Nephron progenitor cell (in vitro differentiated cells): ENCODE data around the gene POGZ.
A peak's percentile ranks its signal among the peaks of the same experiment; 100 is the strongest.

ENCODE experiments used
- DNase-seq: peaks from one replicate; pipeline ENCODE4 v3.0.0; 2021
- H3K27ac Mint-ChIP-seq: 2 replicates; pipeline ENCODE4 v1.8.0; 2021; ENCODE audit warnings: mild to moderate bottlenecking, moderate library complexity, mixed read lengths
- H3K27me3 Mint-ChIP-seq: 2 replicates; pipeline ENCODE4 v1.8.0; 2021; ENCODE audit warnings: mild to moderate bottlenecking, low read depth, mixed read lengths; ENCODE audit not compliant: poor library complexity
- H3K36me3 Mint-ChIP-seq: 2 replicates; pipeline ENCODE4 v1.8.0; 2021; ENCODE audit warnings: low read depth, mixed read lengths
- H3K4me1 Mint-ChIP-seq: 2 replicates; pipeline ENCODE4 v1.8.0; 2021; ENCODE audit warnings: mixed read lengths
- H3K4me3 Mint-ChIP-seq: 2 replicates; pipeline ENCODE4 v1.8.0; 2021; ENCODE audit warnings: mild to moderate bottlenecking, moderate library complexity, mixed read lengths
- H3K9me3 Mint-ChIP-seq: 2 replicates; pipeline ENCODE4 v1.8.0; 2021; ENCODE audit warnings: mild to moderate bottlenecking, moderate library complexity, mixed read lengths
- CTCF ChIP-seq: fragments of 200-600 bp; sonication (generic); IDR thresholded peaks from 2 replicates; pipeline ENCODE4 v1.5.0; 2021; ENCODE audit warnings: antibody characterized with exemption

Gene POGZ

GRCh38 chr1:151502859-151503780, 43.8 kb upstream of the POGZ start:
- Mint-ChIP-seq H3K4me1 (peaks cover 11% of the 10 kb centered on the region), H3K27ac (peak overlapping the region; percentile 43), H3K9me3 (no peaks in the 10 kb centered on the region), H3K36me3 (no peaks in the 10 kb centered on the region), H3K27me3 (peaks cover 52% of the 10 kb centered on the region), H3K4me3 (no peak overlapping the region)
- no peak for TF ChIP-seq CTCF
- no peak for DNase-seq

GRCh38 chr1:151502035-151502700, 42.9 kb upstream of the POGZ start:
- H3K27ac Mint-ChIP-seq = peak overlapping the region; percentile 45
- H3K4me3 Mint-ChIP-seq = no peak overlapping the region
- no peak for TF ChIP-seq CTCF
- DNase-seq = no peak
- peaks cover 11% of the 10 kb centered on the region for H3K4me1 Mint-ChIP-seq
- no peaks in the 10 kb centered on the region for H3K9me3 Mint-ChIP-seq
- H3K36me3 Mint-ChIP-seq = no peaks in the 10 kb centered on the region
- H3K27me3 Mint-ChIP-seq = peaks cover 48% of the 10 kb centered on the region

- no peak for DNase-seq
- Mint-ChIP-seq H3K9me3 (no peaks in the 10 kb centered on the region), H3K4me3 (no peak overlapping the region), H3K36me3 (no peaks in the 10 kb centered on the region), H3K27ac (no peak overlapping the region), H3K4me1 (peaks cover 11% of the 10 kb centered on the region), H3K27me3 (peaks cover 47% of the 10 kb centered on the region)
- no peak for TF ChIP-seq CTCF
Measured at GRCh38 chr1:151501474-151501873, 42.2 kb upstream of the POGZ start.

- no peak for DNase-seq
- Mint-ChIP-seq H3K4me3 (no peak overlapping the region), H3K9me3 (no peaks in the 10 kb centered on the region), H3K27ac (no peak overlapping the region), H3K36me3 (no peaks in the 10 kb centered on the region), H3K4me1 (peaks cover 14% of the 10 kb centered on the region), H3K27me3 (peaks cover 32% of the 10 kb centered on the region)
- TF ChIP-seq CTCF = no peak
Measured at GRCh38 chr1:151499930-151500329, 40.6 kb upstream of the POGZ start.

- DNase-seq = no peak
- Mint-ChIP-seq H3K4me3 (no peak overlapping the region), H3K9me3 (no peaks in the 10 kb centered on the region), H3K36me3 (no peaks in the 10 kb centered on the region), H3K27me3 (peaks cover 30% of the 10 kb centered on the region), H3K4me1 (peaks cover 18% of the 10 kb centered on the region), H3K27ac (no peak overlapping the region)
- no peak for TF ChIP-seq CTCF
Measured at GRCh38 chr1:151499365-151499764, 40.1 kb upstream of the POGZ start.
